GM18873 (cell line): Measurements from ENCODE around the gene ORC2.
"Not testable (repeated sequence)": the region's sequence is repeated elsewhere in the genome, so short reads cannot be mapped to it uniquely, and the experiment has no call there.

Source experiments
- ATAC-seq: cut with Tn5 transposase; IDR thresholded peaks from one replicate; pipeline ENCODE4 v1.9.1; 2021; ENCODE audit warnings: mild to moderate bottlenecking, moderate library complexity, moderate number of reproducible peaks; ENCODE audit not compliant: unreplicated experiment, low FRiP score

Gene ORC2

GRCh38 chr2:200963124-200963917 is at the start of gene ORC2:
Gene ORC2 (minus strand): TSS chr2:200963660. CDS start chr2:200958123, 5,537 bp downstream.
- ATAC-seq, result peak; percentile 79

DNA sequence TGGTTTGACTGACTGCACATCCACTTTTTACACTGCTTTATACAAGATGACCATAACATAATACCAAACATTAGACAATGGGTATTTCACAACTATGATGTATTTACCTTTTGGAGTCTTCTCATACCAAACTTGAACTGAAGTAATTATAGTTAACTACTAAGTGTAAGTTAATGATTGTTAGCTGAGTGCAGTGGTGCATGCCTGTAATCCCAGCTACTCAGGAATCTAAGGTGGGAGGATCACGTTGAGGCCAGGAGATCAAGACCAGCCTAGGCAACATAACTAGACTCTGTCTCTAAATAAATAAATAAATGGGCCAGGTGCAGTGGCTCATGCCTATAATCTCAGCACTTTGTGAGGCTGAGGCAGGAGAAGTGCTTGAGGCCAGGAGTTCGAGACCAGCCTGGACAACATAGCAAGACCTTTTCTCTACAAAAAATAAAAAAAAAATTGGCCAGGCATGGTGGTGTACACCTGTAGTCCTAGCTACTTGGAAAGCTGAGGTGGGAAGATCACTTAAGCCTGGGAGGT is 44.9 kb upstream of the ORC2 start:
- ATAC-seq, result no peak

DNA sequence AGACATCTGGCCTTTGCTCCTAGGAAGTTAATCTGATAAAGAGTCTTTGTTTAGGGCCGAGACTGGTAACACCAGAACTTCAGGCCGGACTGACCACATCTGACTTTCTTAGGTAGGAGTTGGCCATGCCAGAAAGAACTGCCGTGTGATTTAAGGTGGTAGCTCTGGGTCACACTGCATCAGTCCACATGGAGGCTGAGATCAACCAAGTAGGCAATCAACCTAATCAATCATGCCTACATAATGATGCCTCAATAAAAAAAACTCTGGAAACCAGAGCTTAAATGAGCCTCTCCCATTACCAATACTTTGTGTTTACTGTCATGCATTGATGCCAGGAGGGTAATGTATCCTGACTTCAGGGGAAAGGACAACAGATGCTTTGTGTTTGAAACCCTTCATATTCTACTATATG is 44.1 kb upstream of the ORC2 start:
- no peak for ATAC-seq

GRCh38 chr2:201006704-201007103 is 43.2 kb upstream of the ORC2 start:
- no peak for ATAC-seq

DNA sequence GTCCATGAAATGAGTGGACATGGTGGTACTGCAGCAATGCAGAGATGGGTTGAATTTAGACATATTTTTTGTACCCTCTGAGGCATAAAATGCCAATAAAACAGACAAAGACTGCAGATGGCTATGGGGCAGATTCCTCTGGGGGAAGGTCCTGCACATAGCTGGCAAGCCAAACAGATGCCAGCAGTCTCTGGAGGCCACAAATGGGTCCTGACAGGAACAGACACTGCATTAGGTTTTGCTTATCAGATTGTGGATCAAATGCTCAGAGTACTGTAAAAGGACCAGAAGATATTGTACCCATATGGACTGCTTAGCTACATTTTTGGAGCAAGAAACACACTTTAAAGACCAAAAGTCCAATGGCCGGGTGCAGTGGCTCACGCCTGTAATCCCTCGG is 40.9 kb upstream of the ORC2 start:
- no peak for ATAC-seq

GRCh38 chr2:200993097-200993496 is 29.6 kb upstream of the ORC2 start:
- no peak for ATAC-seq

- no peak for ATAC-seq
Observed at GRCh38 chr2:200987137-200987536, 23.7 kb upstream of the ORC2 start.

DNA sequence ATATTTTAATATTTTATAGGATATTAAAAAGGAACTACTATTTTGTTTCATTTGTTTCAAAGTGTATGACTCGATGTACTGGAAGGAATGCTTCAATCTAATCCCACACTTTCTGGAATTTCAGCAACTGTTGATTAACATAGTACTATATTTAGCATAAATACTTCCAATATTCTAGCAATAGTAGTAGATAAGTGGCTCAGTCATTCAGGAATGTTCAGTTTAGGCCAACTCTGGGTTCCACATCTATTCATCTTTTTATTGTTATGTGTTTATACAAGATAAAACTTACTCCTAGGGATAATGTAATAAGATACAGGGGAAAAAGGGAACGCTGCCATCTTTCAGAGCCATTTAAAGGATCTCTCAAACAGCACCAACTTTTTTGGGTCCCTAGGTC is 22.3 kb upstream of the ORC2 start:
- no peak for ATAC-seq

GRCh38 chr2:200976710-200977109 is 13.2 kb upstream of the ORC2 start:
- ATAC-seq, result no peak

DNA sequence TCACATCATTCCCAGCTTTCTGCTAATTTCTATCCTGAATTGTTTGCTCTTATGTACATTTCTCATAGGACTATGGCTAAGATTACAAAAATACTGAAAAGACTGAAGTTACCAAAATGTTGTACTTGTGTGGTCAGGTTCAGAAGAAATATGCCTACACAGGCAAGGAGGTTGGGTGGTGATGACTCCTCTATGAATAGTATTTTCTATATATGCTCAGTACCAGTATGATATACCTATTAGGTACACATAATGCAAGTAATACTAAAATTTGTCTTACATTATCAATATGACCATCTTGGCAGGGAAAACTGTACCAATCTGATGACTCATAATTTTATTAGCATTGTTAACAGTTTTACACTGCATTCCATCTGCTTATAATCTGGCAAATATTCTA is 12.2 kb upstream of the ORC2 start:
- ATAC-seq, result no peak

GRCh38 chr2:200970057-200970456 is 6.6 kb upstream of the ORC2 start:
- not testable (repeated sequence) for ATAC-seq

DNA sequence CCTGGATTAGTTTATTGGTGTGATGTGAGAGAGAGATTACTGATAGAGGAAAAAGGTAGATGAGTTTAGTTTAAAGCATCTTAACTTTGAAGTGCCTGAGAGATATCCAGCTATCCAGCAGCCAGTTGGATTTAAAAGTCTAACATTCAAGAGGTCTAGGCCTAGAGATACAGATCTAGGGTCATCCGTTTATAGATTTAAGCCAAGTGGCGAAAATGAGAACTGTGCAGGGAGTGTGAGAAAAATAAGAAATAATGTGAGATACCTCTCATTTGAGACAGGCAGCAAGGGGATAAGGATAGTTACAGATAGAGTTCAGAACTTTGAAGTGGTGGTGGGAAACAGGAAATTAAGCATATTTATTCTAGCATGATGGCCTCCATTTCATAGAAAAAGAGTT is 5.3 kb upstream of the ORC2 start:
- no peak for ATAC-seq

GRCh38 chr2:200968162-200968561 is 4.7 kb upstream of the ORC2 start:
- no peak for ATAC-seq

GRCh38 chr2:200966770-200967169 is 3.3 kb upstream of the ORC2 start:
- no peak for ATAC-seq

DNA sequence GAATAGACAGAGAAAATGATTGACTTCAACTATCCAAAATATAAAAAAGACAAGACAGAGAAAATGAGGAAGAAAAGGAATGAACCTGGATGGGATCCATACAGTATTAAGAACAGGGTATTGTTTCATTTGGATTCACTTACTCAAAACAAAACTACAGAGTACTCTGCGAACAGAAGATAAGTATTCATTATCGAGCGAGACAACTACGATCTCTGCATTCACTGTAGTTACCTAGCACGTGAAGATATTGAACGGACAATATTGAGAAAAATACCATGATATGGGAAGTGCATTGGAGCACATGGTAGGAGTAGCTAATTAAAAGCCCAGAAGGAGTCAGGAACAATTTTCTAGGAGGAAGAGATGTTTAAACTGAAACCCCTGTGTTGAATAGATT is 1.0 kb upstream of the ORC2 start:
- ATAC-seq, result no peak

- not testable (repeated sequence) for ATAC-seq
Observed at GRCh38 chr2:200963918-200964252, 425 bp upstream of the ORC2 start.

DNA sequence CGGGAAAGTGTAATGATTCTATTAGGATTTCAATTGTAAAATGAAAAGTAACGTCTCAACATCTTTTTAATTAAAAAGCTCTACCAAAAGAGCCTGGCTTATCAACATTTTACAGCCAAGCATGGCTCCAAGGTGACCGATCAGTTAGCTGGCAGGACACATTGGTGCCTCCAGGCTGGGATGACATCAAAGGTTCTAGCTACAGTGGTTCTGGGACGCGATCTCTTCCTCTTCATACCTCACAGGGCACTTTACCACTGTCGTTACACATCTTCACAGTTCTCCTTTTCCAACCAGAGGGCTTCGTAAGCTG is 693 bp downstream of the ORC2 start:
- ATAC-seq, result peak; percentile 19

DNA sequence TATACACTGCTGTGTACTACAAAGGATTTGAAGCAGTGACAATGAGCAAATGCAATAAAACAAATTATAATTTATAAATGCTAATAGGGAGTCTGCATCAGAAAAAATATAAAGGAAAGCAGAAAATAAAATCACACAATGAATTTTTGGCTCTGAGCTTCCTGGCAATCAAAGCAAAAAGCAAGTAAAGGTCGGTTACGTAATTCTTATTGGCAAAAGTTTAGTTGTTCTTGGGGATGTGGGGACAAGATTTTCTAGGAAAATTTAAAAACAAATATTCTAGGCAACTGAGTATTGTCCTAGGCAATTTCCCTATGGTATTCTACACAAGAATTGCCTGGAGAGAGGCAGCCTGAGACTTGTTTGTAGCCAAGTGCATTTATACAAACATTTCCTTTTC is 1.8 kb downstream of the ORC2 start:
- ATAC-seq, result no peak

DNA sequence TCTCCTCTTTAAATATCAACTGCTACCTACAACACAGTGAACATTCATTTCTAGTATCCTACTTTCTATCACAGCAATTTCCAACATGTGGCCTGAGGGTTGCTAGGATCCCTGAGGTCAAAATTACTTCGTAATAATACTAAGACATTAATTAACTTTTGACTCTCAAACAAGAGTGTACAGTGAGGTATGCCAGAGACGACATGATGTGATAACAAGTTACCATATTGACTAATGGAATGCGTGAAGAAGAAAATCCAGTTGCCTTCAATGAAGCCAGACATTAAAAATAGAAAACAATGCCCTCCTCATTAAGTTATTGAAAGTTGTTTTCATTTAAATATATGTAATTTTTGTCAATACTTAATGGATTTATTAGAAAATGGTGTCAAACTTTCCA is 13.1 kb downstream of the ORC2 start:
- ATAC-seq, result no peak

DNA sequence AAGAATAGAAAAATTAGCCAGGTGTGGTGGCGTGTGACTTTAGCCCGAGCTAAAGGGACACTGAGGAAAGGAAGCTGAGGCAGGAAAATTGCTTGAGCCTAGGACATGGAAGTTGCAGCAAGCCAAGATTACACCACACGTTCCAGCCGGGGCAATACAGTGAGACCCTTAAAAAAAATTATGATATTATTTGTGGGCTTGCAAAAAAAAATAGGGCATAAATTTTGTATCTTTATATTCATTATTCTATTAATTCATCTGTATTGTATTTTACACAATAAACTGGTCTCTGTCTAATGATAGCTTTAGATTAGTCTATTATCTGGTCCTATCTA is 18.1 kb downstream of the ORC2 start:
- ATAC-seq, result no peak

- no peak for ATAC-seq
Observed at GRCh38 chr2:200944467-200945394, 18.7 kb downstream of the ORC2 start.
